Adrenal gland (tissue), 5 donors: ENCODE measurements around the gene TMEM201.

Source experiments
- CTCF ChIP-seq, 6 experiments: fragments of 450-650 bp in 4 of 6; fragments of 200-600 bp in 2 of 6; sonication (generic) in 1 of 6; IDR thresholded peaks; 1 replicate in 5 of 6; 2 replicates in 1 of 6; pipeline versions ENCODE4 v1.5.1 to v1.8.0; 2016 to 2021; ENCODE audit warnings: antibody characterized with exemption in 6 of 6, mild to moderate bottlenecking in 2 of 6, moderate library complexity in 1 of 6
- POLR2A ChIP-seq, 2 donors: fragments of 450-650 bp; IDR thresholded peaks; one replicate each; pipeline ENCODE4 v1.6.1; 2017; ENCODE audit warnings: antibody characterized with exemption in 2 of 2, mild to moderate bottlenecking in 2 of 2, moderate library complexity in 1 of 2
- donor health status: DM: no; HTN: no; CAD: no.

- no peak for TF ChIP-seq CTCF (IDR thresholded peaks at IDR 0.05)
- no peak for TF ChIP-seq POLR2A (IDR thresholded peaks at IDR 0.05)
Measured at GRCh38 chr1:9542430-9542829, 46.3 kb upstream of the TMEM201 start.
